ENCODE data around the gene MED10. TPM values are rescaled to one million over a fixed set of nuclear protein-coding genes. Genes with fewer than 3 reads are reported as not detected.
A peak's percentile ranks its signal among the peaks of the same experiment; 100 is the strongest.

The MED10 gene
- total RNA-seq, 1 experiment from 2014 or later = 94.0 TPM

- Histone ChIP-seq H3K36me3 (ENCODE audit: low read depth, low read length) (no peaks in the 10 kb centered on the region), H3K4me3 (ENCODE audit: low read length) (no peak overlapping the region), H4K20me1 (ENCODE audit: low read length) (no peaks in the 10 kb centered on the region), H3K9ac (ENCODE audit: low read length) (no peak overlapping the region), H3K79me2 (ENCODE audit: low read length) (no peaks in the 10 kb centered on the region), H3K9me3 (ENCODE audit: low read length) (no peaks in the 10 kb centered on the region), H3K9me2 (replicated peaks; ENCODE audit: low read length) (no peaks in the 10 kb centered on the region), H3K27ac (ENCODE audit: low read length) (no peak overlapping the region), H3K4me2 (ENCODE audit: low read length) (no peak overlapping the region), H2AFZ (ENCODE audit: low read length) (no peak overlapping the region), H3K27me3 (ENCODE audit: low read length) (no peaks in the 10 kb centered on the region), H3F3A (ENCODE audit: low read length, unreplicated experiment) (no peaks in the 10 kb centered on the region), H3K4me1 (ENCODE audit: insufficient read depth, low read length) (no peaks in the 10 kb centered on the region)
- intact Hi-C loops (cut with micrococcal nuclease) = no loop called here
- ChIA-PET POLR2A (ENCODE audit: unreplicated experiment) (no interaction called here), CTCF (no interaction called here)
- TF ChIP-seq EZH2phosphoT487 (IDR thresholded peaks at IDR 0.05; ENCODE audit: borderline replicate concordance, low read length) = no peak
- TF ChIP-seq EZH2 (IDR thresholded peaks at IDR 0.05; ENCODE audit: low read length, unreplicated experiment) = no peak
- TF ChIP-seq CTCF (conservative IDR thresholded peaks at IDR 0.05; ENCODE audit: low read depth, low read length) = no peak
- no peak for ATAC-seq
- no TSS peak for BruUV-seq (replicated peaks)
- no peak for DNase-seq
These were observed 35.5 kb downstream of the MED10 start for GRCh38 chr5:6342689-6343315.

GRCh38 chr5:6340100-6340499 lies 38.2 kb downstream of the MED10 start:
- no peak overlapping the region for H3K4me3 ChIP-seq (ENCODE audit: low read length)
- H4K20me1 ChIP-seq (ENCODE audit: low read length) = no peaks in the 10 kb centered on the region
- H3K27me3 ChIP-seq (ENCODE audit: low read length) = no peaks in the 10 kb centered on the region
- ATAC-seq (no peak), DNase-seq (peak; percentile 57)
- CTCF ChIA-PET = no interaction called here
- no peaks in the 10 kb centered on the region for H3K9me2 ChIP-seq (replicated peaks; ENCODE audit: low read length)
- no peak overlapping the region for H3K9ac ChIP-seq (ENCODE audit: low read length)
- no peaks in the 10 kb centered on the region for H3K4me1 ChIP-seq (ENCODE audit: insufficient read depth, low read length)
- POLR2A ChIA-PET (ENCODE audit: unreplicated experiment) = no interaction called here
- no peak overlapping the region for H3K4me2 ChIP-seq (ENCODE audit: low read length)
- no peaks in the 10 kb centered on the region for H3K79me2 ChIP-seq (ENCODE audit: low read length)
- no peak overlapping the region for H3K27ac ChIP-seq (ENCODE audit: low read length)
- TF ChIP-seq CTCF (conservative IDR thresholded peaks at IDR 0.05; ENCODE audit: low read depth, low read length) (no peak), EZH2phosphoT487 (IDR thresholded peaks at IDR 0.05; ENCODE audit: borderline replicate concordance, low read length) (no peak), EZH2 (IDR thresholded peaks at IDR 0.05; ENCODE audit: low read length, unreplicated experiment) (no peak)
- H3F3A ChIP-seq (ENCODE audit: low read length, unreplicated experiment) = no peaks in the 10 kb centered on the region
- H3K36me3 ChIP-seq (ENCODE audit: low read depth, low read length) = no peaks in the 10 kb centered on the region
- H3K9me3 ChIP-seq (ENCODE audit: low read length) = no peaks in the 10 kb centered on the region
- H2AFZ ChIP-seq (ENCODE audit: low read length) = no peak overlapping the region
- no TSS peak for BruUV-seq (replicated peaks)
- intact Hi-C loops (cut with micrococcal nuclease) = no loop called here

DNA sequence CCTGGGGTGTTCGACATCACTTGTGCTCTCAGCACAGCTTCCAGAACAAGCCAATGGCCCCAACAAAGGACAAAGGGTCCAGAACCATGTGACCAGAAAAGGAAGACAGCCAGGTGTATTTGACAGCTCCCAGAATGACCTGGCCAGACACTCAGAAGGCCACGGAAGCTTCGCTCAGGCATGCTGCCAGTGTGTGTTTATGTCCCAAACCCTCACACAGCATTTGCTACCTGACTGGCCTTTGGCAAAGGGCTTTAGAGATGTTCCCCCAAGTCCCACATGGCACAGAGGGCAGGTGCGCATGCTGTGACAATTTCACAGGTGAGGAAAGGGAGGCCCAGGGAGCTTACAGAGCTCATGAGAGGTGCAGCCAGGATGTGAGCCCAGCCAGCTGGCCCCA lies 39.5 kb downstream of the MED10 start:
- H3F3A ChIP-seq (ENCODE audit: low read length, unreplicated experiment) = no peaks in the 10 kb centered on the region
- no peaks in the 10 kb centered on the region for H3K9me2 ChIP-seq (replicated peaks; ENCODE audit: low read length)
- no peaks in the 10 kb centered on the region for H3K27me3 ChIP-seq (ENCODE audit: low read length)
- no peak overlapping the region for H3K4me3 ChIP-seq (ENCODE audit: low read length)
- TF ChIP-seq CTCF (conservative IDR thresholded peaks at IDR 0.05; ENCODE audit: low read depth, low read length) (no peak), EZH2 (IDR thresholded peaks at IDR 0.05; ENCODE audit: low read length, unreplicated experiment) (no peak), EZH2phosphoT487 (IDR thresholded peaks at IDR 0.05; ENCODE audit: borderline replicate concordance, low read length) (no peak)
- no peaks in the 10 kb centered on the region for H3K4me1 ChIP-seq (ENCODE audit: insufficient read depth, low read length)
- H3K27ac ChIP-seq (ENCODE audit: low read length) = no peak overlapping the region
- H3K9me3 ChIP-seq (ENCODE audit: low read length) = no peaks in the 10 kb centered on the region
- no peak overlapping the region for H3K4me2 ChIP-seq (ENCODE audit: low read length)
- H3K79me2 ChIP-seq (ENCODE audit: low read length) = no peaks in the 10 kb centered on the region
- no peak overlapping the region for H2AFZ ChIP-seq (ENCODE audit: low read length)
- H3K36me3 ChIP-seq (ENCODE audit: low read depth, low read length) = no peaks in the 10 kb centered on the region
- no peak overlapping the region for H3K9ac ChIP-seq (ENCODE audit: low read length)
- BruUV-seq (replicated peaks) = no TSS peak
- CTCF ChIA-PET = no interaction called here
- H4K20me1 ChIP-seq (ENCODE audit: low read length) = no peaks in the 10 kb centered on the region
- DNase-seq (no peak), ATAC-seq (no peak)
- intact Hi-C loops (cut with micrococcal nuclease) = no loop called here
- POLR2A ChIA-PET (ENCODE audit: unreplicated experiment) = no interaction called here
